ENCODE results near the gene DNAJB13.
"Not testable (repeated sequence)": the region's sequence is repeated elsewhere in the genome, so short reads cannot be mapped to it uniquely, and the experiment has no call there.

The DNAJB13 gene, protein sequence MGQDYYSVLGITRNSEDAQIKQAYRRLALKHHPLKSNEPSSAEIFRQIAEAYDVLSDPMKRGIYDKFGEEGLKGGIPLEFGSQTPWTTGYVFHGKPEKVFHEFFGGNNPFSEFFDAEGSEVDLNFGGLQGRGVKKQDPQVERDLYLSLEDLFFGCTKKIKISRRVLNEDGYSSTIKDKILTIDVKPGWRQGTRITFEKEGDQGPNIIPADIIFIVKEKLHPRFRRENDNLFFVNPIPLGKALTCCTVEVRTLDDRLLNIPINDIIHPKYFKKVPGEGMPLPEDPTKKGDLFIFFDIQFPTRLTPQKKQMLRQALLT

DNA sequence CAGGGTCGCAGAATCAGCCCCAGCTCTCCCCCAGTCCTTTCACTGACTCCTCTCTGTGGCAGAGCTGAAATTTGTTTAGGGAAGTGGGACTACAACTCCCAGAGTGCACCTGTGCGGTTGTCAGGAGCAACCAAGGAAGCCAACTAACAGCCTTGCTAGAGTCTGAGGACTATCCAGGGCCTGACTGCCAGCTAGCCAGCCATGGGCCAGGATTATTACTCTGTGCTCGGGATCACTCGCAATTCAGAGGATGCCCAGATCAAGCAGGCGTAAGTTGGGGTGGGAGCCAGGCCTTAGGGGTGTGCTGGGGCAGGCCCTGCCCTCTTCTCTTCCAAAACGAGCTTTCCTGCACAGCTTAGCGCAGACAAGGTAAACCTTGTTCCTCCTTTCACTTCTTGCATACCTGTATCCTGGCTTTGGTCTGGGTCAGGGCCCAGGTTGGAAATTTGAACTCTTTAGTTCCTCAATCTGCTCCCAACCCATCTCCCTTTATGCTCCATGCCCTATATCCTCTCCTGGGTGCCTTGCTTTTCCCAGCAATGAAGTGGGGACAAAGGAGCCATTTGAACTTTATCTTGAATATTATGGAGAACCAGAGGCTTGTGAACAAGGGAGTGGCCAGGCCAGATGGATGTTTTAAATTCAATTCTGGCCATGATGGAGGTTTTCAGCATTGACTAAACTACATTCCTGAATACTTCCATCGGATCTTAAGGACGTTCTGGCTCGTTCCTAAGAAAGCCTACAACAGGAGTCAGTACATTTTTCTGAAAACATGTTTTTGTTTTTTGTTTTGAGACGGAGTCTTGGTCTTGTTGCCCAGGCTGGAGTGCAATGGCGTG, at the start of gene DNAJB13:
TSS of gene DNAJB13 (plus strand) at position 158 of the 842 bp plus-strand sequence. CDS start at position 202, 44 bp downstream.
- peak; percentile 68 for DNase-seq

DNA sequence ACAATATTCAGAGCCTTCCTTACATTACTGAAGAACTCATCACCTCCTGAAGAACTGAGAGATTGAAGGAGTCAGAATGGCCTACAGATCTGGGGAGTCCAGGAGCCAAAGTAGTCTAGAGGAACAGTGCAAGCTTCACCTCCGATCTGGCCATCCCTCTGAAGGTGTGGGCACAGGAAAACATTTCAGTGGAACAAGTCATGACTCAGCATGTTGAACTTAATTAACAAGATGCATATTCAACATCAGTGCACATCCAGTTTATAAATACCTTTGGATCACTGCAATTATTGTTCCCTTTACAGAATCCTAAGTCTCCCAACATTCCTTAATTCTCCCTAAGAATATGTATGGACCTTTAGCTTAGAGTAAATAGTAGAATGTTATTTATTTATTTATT, 48.5 kb upstream of the DNAJB13 start:
- DNase-seq, result no peak

DNA sequence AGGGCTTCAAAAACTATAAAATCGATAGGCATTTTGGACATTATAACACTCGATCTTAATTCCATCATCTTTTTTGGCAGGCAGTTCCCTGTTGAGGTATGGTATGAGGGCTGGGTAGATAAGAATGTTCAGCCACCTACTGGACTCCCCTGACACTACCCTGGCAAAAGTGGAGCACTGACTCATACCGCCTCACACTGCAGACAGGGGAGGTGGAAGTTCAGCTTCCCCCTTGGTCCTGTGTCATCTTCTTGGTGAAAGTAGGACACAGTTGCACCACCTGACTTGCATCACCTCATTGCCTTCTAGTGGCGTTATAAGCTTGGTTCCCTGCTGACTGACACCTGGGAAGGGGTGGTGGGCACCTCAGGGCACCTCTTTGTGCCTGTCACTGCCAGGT, 43.6 kb upstream of the DNAJB13 start:
- no peak for DNase-seq

DNA sequence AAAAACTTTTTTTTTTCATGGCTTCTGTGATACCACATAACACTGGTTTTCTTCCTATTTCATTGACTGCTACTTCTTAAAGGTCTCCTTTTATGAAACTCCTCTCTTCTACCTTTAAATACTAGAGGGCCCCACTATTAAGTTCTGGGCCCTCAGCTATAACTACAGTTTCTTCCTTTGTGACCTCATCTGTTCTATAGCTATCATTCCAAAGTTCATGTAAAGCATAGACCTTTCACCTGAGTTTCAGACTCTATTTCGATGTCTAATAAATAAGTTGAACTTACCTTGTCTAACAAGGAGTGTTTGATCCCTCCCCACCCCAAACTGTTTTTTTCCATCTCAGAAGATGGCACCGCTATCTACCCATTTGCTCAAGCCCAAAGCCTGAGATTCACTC, 38.8 kb upstream of the DNAJB13 start:
- no peak for DNase-seq

DNA sequence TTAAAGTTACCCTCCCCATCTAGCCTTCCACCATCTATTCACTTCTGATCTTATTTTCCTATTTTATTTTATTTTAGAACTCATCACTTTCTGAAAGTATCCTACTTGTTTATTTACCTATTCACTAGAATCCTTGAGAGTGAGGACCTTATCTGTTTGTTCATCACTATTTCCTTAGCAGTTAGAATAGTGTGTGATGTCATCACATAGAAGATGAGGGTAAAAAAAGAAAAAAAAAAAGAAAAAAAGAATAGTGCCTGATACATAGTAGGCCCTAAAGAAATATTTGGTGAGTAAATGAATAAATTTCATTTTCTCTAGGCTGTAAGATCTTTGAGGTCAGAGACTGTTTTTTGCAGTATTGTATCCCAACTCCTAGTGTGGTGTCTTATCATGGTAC, 37.4 kb upstream of the DNAJB13 start:
- DNase-seq, result no peak

DNA sequence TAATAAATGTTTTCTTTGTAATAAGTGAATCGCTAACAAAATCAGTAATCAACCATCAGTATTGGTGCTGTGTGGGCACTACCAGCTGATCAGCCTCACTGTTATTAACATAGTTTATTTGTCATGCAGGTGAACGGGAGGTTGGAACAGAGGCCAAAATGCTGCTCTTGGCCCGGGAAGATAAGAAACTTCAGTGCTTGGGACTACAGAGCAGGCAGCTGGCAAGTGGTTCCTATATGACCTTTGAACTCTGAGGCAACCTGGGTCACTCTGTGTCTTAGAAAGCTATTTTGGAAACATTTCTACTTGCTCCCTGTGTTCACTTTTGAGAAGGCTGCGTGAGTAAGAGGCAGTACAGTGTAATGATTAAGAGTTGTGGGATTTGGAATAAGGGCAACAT, 36.5 kb upstream of the DNAJB13 start:
- DNase-seq, result no peak

DNA sequence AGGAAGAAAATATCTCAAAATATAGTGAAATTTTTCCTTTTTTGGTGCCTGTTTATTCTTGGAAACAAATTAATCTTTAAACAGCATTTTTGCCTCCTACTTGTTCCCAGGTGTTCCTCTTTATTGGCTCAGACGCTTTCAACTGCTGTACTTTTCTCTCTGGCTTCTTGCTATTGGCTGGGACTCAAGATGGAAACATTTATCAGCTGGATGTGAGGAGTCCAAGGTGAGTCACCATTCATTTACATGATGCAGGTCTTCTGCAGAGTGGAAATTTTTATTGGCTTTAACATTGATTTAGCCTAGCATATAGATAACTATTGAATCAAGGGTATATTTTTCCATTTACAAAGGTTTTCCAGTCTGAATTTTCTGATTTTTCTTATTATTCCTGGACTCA, 34.4 kb upstream of the DNAJB13 start:
- DNase-seq, result no peak

DNA sequence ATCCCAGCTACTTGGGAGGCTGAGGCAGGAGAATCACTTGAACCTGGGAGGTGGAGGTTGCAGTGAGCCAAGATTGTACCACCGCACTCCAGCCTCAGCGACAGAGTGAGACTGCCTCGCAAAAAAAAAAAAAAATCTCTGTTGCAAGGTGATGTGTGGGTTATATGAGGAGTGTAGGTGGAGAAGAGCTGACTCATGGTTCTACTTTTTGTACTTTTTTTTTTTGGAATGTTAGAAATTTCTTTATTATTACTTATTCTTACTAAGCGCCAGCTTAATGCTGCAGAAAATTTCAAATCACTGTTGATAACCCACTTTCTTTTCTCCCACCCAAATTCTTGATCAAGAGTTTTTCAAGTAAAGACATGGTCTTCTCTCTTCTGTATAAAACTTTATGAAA, 29.6 kb upstream of the DNAJB13 start:
- no peak for DNase-seq

DNA sequence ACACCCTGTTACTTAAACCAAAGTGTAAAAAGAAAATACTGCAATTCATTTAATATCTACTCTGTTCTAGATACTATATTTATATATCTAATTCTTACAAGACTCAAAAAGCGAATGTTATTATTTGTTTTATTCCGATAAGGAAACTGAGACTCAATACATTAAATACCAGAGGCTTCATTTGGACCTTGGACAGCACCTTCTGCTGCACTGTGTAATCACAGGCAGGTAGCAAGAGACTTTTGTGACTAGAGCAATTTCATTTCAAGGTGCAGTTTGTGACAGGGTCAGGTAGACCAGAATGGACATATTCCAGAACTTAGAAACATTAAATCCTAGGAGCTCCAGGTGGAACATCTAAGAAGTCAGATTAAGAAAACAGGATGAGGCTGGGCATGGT, 21.4 kb upstream of the DNAJB13 start:
- DNase-seq, result no peak

DNA sequence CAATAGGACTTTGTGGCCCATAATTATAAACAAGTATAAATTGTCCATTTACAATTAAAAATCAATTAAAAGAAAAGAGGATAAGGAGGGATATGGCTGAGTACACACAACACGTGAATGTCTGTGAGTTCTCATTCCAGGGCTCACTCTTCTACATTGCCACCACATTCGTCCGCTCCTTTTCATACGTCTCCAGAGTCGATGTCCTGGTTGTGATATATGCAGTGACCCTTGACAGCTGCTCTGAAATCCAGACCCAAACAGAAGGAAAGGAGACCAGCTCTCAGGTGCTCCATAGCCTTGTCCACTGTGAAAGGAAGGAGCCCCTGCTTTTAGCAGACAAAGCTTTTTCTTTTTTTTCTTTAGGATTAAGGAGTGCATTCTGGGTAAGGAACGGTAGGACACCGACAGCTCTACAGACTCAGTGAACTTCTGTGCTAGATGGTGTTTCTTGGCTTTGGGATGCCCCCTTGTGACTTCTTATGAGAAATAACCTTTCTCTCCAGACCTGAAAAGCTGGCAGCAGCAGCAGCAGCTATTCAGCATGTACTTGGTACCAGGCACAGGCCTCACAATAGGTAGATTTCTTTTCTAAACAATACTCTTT, 19.7 kb upstream of the DNAJB13 start:
- peak; percentile 27 for DNase-seq

DNA sequence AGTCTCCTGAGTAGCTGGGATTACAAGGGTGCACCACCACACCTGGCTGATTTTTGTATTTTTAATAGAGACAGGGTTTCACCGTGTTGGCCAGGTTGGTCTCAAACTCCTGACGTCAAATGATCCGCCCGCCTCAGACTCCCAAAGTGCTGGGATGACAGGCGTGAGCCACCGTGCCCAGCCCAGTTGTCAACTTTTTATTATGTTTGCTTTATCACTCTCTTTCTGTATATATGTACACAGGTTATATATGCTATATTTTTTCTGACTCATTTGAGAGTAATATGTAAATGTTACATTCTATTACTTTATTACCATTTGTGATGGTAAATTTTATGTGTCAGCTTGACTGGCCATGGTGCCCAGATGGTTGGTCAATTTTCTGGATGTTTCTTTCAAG, 18.9 kb upstream of the DNAJB13 start:
- DNase-seq, result no peak

DNA sequence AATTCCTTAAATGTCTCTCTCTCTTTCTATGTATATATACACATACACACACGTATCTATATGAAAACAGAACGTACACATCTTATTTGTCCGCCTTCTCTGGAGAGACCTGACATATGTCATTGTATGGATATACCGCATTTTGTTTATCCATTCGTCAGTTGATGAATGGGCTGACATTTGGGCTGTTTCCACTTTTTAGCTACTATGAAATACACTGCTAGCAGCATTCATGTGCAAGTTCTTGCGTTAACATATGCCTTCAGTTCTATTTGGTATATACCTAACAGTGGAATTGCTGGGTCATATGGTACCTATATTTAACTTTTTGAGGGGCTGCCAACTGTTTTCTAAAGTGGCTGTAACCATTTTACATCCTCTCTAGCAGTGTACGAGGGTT, 18.0 kb upstream of the DNAJB13 start:
- no peak for DNase-seq

DNA sequence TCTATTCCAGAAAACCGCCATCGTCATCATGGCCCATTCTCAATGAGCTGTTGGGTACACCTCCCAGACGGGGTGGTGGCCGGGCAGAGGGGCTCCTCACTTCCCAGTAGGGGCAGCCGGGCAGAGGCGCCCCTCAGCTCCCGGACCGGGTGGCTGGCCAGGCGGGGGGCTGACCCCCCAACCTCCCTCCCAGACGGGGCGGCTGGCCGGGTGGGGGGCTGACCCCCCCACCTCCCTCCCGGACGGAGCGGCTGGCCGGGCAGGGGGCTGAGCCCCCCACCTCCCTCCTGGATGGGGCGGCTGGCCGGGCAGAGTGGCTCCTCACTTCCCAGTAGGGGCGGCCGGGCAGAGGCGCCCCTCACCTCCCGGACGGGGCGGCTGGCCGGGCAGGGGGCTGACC, 14.8 kb upstream of the DNAJB13 start:
- not testable (repeated sequence) for DNase-seq

DNA sequence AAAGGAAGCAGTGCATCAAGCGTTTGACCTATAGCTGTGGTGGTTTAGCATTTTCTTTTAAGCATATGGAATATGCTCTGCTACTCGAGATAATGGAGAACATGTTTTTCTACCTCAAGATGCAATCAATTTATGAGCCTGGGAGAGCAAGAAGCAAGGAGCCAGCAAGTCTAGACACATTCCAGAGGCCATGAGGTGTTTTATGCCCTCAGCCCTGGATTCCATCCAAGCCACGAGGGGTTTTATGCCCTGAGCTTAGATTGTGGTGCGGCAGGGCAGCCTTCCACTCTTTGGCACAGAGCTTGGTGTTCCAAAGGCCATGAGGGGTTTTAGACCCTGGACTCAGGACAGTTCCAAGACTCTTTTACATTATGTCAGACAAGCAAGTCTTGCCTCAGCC, 11.7 kb upstream of the DNAJB13 start:
- no peak for DNase-seq

DNA sequence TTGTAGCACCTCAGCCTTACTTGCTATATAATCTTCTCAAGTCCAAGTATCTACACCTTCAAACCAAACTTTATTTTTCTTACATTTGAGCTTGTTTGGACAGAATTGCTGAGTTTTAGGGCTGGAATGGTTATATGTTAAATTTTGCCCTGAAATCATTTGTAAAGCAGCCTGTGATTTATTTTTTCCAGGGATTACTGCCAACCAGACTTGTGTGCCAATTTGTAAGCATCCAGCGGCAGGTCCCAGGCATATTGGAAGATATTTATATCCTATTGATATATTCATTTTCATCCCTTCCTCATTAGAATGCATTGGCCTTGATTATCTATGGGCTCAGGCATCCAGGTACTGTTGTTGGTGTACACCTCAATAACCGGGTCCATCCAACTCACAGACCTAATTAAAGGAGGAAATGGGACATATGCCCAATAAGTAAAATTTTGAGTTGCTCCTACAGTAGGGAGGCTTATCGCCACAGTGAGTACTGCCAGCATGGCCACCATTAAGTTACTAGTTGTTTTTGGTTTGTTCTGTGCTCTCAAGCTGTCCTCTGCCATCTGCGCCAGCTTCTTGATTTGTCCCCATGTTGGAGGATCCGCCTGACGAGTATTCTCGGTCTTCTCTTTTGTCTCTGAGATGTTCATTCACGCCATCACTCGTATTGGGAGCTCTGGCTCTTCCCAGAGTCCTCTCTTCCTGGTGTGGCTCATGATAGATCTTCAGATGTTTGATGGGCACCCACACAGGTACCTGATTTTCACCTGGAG, 9.8 kb upstream of the DNAJB13 start:
- no peak for DNase-seq

DNA sequence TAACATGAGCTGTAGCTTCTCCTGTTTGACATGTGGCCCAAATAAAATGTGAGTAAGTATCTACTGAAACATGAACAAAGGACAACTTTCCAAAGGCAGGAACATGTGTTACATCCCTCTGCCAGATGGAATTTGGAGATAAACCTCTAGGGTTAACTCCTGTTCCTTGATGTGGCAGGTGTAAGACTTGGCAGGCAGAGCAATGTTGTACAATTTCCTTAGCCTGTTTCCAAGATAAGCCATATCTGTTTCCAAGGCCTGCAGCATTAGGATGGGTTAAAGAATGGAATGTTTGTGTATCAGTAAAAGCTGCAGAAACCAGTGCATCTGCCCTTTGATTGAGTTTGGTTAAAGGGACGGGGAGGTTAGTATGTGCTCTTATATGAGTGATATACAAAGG, 8.8 kb upstream of the DNAJB13 start:
- DNase-seq, result no peak

DNA sequence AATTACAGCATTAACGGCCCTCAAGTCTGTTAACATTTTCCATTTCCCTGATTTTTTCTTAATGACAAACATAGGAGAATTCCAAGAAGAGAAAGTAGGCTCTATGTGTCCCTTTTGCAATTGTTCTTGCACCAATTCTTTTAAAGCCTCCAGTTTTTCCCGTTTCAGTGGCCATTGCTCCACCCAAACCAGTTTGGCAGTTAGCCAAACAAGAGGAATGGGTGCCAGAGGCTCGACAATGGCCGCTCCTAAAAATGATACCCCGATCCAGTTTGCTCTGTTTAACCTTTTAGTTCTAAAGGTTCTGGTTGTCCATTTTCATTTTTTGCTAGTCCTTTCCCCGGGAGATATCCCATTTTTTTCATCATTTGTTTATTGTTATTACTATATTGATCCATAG, 6.7 kb upstream of the DNAJB13 start:
- DNase-seq, result no peak

DNA sequence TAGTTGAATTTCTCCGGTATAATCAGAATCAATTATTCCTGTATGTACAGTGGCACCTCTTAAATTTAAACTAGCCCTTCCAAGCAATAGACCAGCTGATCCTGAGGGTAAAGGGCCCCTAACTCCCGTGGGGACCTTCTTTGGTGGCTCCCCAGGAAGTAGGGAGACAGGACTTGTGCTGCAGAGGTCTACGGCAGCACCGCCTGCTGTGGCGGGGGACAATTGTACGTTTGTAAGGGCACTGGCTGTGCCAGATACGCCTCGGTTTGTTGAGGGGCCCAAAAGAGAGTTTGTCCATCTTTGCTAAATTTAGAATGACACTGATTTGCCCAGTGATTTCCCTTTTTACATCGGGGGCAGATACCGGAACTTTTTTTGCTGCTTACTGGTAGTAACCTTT, 5.9 kb upstream of the DNAJB13 start:
- no peak for DNase-seq

DNA sequence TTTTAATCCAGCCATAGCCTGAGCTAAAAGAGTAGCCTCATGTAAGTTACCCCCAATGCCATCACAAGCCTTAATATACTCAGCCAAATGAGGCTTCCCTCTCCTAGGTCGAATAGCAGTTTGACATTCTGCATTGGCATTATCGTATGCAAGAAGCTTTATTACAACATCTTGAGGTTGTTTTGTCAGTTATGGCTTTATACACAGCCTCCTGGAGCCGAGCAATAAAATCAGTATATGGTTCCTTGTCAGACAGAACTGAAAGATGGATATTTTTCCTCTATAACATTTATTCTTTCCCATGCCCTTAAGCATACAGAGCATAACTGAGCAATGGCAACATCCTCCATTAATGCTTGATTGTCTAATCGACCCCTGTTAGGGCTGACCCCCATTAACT, 5.4 kb upstream of the DNAJB13 start:
- DNase-seq, result no peak

DNA sequence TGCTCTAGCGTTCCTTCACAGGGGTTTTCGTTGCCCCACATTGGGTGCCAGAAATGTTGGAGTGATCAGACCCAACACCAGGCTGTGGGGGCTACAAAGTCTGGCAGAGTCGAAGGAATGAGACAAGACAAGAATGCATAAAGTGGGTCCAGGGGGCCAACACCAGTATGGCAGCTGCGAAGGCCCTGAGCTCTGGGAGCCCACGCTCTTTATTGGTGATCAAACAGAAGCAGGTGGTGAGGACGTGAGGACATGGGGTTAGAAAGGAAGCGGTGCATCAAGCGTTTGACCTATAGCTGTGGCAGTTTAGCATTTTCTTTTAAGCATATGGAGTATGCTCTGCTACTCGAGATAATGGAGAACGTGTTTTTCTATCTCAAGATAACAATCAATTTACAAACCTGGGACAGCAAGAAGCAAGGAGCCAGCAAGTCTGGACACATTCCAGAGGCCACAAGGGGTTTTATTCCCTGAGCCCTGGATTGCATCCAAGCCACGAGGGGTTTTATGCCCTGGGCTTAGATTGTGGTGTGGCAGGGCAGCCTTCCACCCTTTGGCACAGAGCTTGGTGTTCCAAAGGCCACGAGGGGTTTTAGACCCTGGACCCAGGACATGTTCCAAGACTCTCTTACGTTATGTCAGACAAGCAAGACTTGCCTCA, 3.9 kb upstream of the DNAJB13 start:
- DNase-seq, result no peak

DNA sequence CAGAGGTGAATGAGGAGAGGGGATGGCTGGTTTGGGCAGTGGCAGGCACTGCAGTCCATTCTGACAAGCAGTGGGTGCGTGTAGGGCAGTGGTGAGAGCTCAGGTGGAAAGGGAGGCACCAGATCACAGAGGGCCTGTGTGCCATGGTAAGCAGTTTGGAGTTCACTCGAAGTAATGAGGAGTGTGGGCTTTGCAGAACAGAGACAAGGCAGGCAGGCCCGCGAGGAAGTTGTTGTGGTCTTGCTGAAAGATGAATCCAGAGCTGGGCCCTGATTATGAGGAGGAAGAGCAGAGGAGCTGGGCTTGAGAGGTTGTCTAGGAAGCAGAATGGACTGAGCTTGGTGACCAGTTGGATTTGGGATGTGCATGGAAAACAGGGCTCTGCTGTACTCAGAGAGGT, 1.6 kb upstream of the DNAJB13 start:
- DNase-seq, result no peak

DNA sequence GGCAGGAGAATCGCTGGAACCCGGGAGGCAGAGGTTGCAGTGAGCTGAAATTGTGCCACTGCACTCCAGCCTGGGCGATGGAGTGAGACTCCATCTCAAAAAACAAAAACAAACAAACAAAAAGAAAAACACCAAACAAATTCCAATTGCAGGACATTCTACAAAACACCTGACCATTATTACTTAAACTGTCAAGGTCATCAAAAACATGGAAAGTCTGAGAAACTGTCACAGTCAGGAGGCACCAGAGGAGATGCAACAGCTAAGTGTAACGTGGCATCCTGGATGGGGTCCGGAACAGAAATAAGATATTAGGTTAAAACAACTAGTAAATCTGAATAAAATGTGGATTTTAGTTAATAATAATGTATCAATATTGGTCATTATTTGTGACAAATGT, 914 bp upstream of the DNAJB13 start:
- DNase-seq, result no peak

DNA sequence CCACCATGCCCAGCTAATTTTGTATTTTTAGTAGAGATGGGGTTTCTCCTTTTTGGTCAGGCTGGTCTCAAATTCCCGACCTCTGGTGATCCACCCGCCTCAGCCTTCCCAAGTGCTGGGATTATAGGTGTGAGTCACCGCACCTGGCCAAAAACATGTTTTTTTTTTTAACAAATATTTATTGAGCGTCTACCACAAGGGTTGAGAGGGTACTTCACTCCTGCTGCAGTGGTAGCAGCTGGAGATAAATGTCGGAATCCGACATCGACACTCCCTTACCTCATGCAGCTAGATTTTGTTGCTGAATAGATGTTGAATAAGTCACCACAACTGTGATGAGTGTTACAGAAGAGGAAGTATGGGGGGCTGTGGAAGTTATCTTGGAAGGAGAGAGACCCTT, 971 bp downstream of the DNAJB13 start:
- DNase-seq, result peak; percentile 79
